ENCODE measurements around the gene KIAA1755.

KIAA1755 gene

GRCh38 chr20:38208523-38208922 is 52.0 kb downstream of the KIAA1755 start:
- no peak overlapping the region for H3K4me3 ChIP-seq (ENCODE audit: low read depth, low read length)
- in situ Hi-C loops (cut with HindIII; ENCODE audit: low sequenced_read_pairs): no loop called here
- TF ChIP-seq CTCF (IDR thresholded peaks at IDR 0.05; ENCODE audit: low read depth, low read length, missing control alignments): no peak
- no peak for DNase-seq (ENCODE audit: low read depth)

- no peak for DNase-seq (ENCODE audit: low read depth)
- in situ Hi-C loops (cut with HindIII; ENCODE audit: low sequenced_read_pairs): no loop called here
- no peak overlapping the region for H3K4me3 ChIP-seq (ENCODE audit: low read depth, low read length)
- TF ChIP-seq CTCF (IDR thresholded peaks at IDR 0.05; ENCODE audit: low read depth, low read length, missing control alignments): no peak
These were observed 52.4 kb downstream of the KIAA1755 start for GRCh38 chr20:38208088-38208487.

GRCh38 chr20:38207621-38208020 is 52.9 kb downstream of the KIAA1755 start:
- TF ChIP-seq CTCF (IDR thresholded peaks at IDR 0.05; ENCODE audit: low read depth, low read length, missing control alignments): no peak
- no peak for DNase-seq (ENCODE audit: low read depth)
- in situ Hi-C loops (cut with HindIII; ENCODE audit: low sequenced_read_pairs): no loop called here
- no peak overlapping the region for H3K4me3 ChIP-seq (ENCODE audit: low read depth, low read length)

- no peak for DNase-seq (ENCODE audit: low read depth)
- TF ChIP-seq CTCF (IDR thresholded peaks at IDR 0.05; ENCODE audit: low read depth, low read length, missing control alignments): no peak
- in situ Hi-C loops (cut with HindIII; ENCODE audit: low sequenced_read_pairs): no loop called here
- H3K4me3 ChIP-seq (ENCODE audit: low read depth, low read length): no peak overlapping the region
These were observed 55.5 kb downstream of the KIAA1755 start for GRCh38 chr20:38205001-38205400.

GRCh38 chr20:38203981-38204357 is 56.6 kb downstream of the KIAA1755 start:
- DNase-seq (ENCODE audit: low read depth): no peak
- in situ Hi-C loops (cut with HindIII; ENCODE audit: low sequenced_read_pairs): no loop called here
- H3K4me3 ChIP-seq (ENCODE audit: low read depth, low read length): no peak overlapping the region
- no peak for TF ChIP-seq CTCF (IDR thresholded peaks at IDR 0.05; ENCODE audit: low read depth, low read length, missing control alignments)

- no peak for TF ChIP-seq CTCF (IDR thresholded peaks at IDR 0.05; ENCODE audit: low read depth, low read length, missing control alignments)
- in situ Hi-C loops (cut with HindIII; ENCODE audit: low sequenced_read_pairs): no loop called here
- DNase-seq (ENCODE audit: low read depth): no peak
- H3K4me3 ChIP-seq (ENCODE audit: low read depth, low read length): no peak overlapping the region
These were observed 57.1 kb downstream of the KIAA1755 start for GRCh38 chr20:38203337-38203980.

- no peak for DNase-seq (ENCODE audit: low read depth)
These were observed 57.6 kb downstream of the KIAA1755 start for GRCh38 chr20:38202982-38203293.

More at GRCh38 chr20:38202982-38203293, 57.6 kb downstream of the KIAA1755 start:
- in situ Hi-C loops (cut with HindIII; ENCODE audit: low sequenced_read_pairs): no loop called here
- no peak for TF ChIP-seq CTCF (IDR thresholded peaks at IDR 0.05; ENCODE audit: low read depth, low read length, missing control alignments)
- no peak overlapping the region for H3K4me3 ChIP-seq (ENCODE audit: low read depth, low read length)

Data from astrocyte of the cerebellum (primary cell).